Fibroblast of the conjunctiva (primary cell): ENCODE results near the gene CRYL1.

Experiments
- DNase-seq: peaks from one replicate; pipeline ENCODE4 v3.0.0-alpha.2; 2010; ENCODE audit warnings: low read depth

The CRYL1 gene

DNA sequence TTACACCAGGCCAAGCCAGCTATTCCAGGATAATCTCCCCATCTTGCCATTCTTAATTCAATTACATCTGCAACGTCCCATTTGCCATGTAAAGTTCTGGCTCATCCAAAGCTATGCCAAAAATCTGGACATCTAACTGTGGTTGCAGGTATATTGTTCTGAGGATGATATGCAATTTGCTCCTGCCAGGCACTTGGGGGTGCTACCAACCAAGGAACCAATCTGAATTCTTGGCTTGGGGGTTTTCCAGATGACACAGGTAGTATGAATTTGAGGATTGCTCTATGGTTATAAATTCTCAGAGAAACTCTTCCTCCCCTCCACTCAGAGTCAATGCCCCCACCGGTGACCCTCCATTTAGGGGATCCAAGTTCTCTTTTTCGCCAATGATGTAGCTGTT lies 33.0 kb downstream of the CRYL1 start:
- DNase-seq = peak; percentile 32

DNA sequence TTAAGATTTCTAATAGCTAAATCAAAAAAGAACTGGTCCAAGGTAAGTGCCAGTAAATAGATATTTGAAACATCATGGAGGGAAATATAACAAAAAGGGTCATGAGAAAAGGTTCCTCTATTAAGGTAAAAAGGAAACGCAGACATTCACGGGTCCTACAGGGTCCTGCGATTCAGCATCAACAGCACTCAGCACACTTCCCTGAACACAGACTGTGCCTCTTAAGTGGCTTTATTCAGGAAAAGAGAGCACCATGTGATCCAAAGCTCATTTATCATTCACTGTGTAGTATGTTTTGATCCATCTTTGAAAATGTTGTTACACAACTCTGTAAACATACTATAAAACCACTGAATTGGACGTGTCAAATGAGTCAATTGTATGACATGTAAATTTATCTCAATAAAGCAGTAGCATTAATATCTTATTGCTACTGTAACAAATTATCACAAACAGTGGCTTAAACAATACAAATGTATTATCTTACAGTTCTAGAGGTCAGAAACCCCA lies 33.7 kb downstream of the CRYL1 start:
- no peak for DNase-seq

DNA sequence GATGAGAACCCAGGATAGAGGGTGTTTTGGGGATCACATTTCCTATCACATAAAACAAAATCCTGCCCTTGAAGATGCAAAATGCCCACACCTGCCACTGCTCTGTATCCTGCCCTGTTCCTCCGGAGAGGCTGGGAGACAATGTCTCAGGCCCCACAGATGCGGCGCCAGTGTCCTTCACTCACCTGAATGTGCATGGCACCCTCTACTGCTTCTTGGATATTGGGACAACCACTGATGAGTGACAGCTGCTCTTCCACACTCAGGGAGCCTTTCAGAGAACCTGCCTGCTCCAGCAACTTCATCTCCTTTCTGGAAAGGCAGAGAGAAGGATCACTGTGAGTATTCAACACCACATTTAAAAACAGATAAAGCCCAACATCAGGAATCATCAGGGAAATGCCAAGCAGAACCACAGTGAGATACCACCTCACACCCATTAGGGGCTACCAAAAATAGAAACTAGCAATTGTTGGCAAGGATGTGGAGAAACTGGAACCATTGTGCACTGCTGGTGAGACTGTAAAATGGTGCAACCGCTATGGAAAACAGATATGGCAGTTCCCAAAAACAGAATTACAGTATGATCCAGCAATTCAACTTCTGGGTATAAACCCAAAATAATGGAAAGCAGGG lies 36.4 kb downstream of the CRYL1 start:
- DNase-seq = peak; percentile 13

DNA sequence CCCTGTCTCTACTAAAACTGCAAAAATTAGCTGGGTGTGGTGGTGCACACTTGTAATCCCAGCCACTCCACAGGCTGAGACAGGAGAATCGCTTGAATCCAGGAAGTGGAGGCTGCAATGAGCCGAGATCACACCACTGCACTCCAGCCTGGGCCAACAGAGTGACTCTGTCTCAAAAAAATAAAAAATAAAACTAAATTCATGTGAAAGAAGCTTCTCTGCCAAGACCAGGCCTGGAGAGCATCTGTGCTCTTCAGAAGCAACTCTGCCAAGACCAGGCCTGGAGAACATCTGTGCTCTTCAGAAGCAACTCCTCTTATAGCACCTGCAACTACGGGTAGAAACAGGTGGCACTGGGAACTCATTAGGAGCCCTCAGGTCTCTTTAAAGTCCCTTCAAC lies 37.7 kb downstream of the CRYL1 start:
- no peak for DNase-seq

DNA sequence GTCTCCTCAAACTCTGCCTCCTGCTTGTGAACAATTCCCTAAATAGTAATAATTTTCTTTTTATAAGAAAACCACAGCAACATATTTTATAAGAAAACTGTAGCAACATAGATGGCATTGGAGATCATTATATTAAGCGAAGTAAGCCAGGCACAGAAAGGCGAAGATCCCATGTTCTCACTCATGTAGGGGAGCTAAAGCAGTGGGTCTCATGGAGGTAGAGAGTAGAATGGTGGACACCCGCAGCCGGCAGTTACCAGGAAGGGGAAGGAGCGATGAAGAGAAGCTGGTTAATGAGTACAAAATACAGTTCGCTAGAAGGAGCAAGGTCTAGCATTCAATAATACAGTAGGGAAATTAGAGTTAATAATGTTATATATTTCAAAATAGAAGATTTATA lies 42.9 kb downstream of the CRYL1 start:
- DNase-seq = no peak

DNA sequence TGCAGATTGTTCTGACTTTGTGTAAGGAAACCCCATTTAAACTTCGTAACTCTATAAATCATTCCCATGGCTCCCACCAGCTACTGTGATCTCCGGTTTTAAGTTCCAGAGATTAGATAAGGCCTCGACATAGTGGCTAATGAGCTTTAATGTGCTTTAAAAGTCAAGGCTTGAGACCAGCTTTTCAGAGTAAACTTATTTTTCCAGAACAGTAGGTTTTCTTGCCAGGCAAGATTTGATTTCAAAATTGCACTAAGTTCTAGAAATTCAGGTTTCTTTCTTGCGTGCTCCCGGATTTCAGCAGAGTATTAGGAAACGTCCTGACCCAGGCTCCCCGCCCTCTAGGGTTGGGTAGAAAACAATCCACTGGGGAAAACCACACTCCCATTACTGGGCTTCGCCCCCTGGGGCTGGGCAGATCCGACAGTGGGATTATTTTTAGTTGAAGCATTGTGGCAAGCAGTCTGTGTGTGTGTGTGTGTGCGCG lies 43.3 kb downstream of the CRYL1 start:
- no peak for DNase-seq

DNA sequence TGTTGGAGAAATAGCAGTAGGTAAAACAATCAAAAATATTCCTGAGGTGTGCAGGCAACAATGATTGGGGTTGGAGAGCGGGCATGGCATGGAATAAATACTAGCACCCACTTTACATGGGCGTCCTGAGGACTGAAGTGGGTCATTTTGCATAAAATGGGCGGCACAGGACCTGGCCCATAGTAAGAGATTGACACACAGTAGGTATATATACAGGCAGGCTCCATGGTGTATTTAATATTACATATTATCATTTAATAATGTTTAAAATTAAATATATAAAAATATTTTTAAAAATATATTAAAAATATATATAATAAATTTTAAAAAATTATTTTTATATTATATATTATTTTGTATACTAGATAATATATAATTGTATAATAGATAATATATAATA lies 48.3 kb downstream of the CRYL1 start:
- no peak for DNase-seq

DNA sequence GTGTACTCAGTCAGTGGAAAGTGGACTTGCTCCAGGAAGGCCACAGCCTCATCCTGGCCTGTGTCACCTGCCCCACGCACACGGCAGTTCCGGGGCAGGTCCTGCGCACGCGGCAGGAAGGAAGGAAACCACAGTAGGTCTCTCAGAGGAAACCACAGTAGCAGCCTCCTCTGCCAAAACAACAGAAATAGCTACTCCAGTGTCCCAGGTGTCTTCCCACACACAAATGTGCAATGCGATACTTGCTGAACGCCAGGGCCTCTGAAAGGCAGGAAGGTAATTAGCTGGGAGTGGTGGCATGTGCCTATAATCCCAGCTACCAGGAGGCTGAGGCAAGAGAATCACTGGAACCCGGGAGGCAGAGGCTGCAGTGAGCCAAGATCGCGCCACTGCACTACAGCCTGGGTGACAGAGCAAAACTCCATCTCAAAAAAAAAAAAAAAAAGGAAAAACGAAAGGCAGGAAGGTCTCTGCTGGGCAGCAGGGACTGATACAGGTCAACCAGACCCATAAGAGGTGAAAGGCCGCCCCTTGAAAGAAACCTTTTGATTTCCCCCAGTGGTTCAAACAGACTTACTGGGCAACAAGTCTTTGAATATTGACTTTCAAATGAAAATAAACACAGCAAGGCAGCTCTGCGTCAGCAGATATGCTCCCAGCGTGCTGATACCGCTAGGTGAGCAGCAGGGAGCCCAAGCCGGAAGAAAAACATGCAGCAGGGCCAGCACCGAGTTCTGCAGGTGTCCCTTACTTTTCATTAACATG lies 49.5 kb downstream of the CRYL1 start:
- no peak for DNase-seq

DNA sequence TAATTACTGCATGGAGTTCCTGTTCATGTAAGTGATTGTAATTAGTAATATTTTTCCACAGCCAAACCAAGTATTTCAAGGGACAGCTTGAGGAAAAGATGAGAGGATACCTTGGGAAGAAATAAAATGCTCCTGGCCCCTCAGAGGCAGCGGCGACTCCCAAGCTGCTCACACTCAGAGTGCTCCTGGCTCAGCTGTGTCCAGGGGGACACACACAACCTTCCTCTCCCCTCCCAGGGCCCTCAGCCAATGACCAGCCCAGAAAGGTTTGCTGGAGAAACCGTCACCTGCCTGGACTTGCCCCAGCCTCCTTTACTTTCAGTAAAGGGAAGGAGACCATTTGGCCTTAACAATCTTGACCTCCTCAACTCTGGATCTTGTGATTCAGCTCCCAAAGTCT lies 51.1 kb downstream of the CRYL1 start:
- no peak for DNase-seq

DNA sequence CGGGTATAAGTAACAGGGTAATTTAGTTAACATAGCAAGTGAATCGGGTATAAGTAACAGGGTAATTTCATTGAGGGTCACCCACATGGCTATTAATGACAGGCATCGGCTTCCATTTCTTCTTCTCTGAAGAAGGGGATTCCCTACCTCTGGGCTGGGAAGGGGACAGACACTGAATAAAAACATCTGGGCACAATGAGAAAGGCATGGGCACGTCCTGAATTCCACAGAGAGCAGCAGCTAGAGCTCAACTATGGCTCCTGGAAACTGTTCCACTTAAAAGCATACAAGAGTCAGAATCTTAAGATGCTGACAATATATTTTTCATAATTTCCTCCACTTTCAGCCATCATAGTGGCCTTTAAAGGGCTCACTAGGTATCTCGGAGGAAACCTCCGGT lies 51.8 kb downstream of the CRYL1 start:
- DNase-seq = no peak

DNA sequence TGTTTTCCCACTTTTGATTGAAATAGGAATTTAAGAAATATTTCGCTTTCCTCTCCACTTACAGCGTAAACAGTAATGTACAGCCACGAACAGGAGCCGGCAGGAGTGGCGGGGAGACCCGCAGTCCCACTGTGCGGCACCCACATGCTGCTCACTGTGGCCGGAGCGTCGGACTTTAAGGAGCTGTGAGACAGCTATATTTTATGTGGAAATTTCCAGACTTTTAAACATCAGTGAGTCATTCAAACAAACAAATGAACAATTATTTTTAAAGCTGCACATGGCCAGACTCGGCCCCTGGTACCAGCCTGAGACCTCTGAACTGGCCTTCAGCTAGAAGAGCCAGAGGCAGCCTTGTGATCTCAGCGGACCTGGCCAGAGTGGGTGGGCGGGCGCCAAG lies 52.5 kb downstream of the CRYL1 start:
- no peak for DNase-seq

DNA sequence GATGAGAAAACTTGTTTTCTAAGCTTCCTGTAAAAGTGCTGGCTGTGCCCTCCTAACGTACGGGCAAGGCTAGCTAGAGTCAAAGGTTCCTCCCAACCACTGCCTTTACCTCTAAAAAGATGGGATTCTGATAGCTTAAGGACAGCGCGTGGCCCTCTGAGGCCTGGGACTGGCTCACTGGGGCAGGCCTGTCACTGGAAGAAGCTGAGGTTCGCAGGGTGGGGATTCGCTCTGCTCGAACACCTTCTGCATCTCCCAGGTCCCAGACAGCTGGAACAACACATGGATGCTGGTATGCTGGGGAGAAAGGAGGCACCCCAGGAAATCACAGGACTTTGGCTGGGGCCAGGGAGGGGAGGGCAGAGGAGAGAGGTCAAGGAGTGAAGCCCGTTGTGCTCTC lies 53.1 kb downstream of the CRYL1 start:
- DNase-seq = no peak

DNA sequence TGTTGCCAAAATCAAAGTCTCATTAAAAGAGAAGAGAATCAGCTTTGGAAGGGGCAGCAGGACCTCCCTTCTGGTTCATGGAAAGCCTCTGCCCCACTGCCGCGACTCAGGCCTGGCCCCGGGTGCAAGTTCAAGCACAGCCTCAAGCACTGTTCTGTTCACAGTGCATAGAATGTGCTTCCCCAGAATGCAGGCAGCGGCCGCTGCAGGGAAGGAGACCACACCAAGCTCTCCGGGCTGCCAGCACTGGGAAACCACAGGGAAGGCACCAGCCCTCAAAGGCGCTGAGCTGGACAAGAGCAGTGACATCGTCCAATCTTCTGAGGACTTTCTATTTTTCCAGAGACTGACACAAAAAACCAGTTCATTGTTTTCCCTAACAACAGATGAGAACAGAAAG lies 55.5 kb downstream of the CRYL1 start:
- DNase-seq = no peak

DNA sequence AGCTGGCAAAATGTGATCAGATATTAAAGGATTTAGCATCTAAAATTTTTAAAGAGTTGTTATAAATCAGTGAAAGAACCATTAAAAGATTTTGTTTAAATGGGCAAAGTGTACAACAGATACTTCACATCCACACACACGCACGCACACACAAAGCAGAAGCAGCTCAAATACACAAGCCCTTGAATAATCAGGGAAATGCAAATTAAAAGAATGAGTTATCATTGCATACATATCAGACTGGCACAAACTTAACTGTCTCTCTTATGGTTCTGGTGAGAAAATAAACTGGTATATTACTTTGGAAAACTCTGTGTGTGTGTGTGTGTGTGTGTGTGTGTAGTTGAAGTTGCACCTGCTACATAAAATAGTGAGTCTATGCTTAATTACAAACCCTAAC lies 59.3 kb downstream of the CRYL1 start:
- no peak for DNase-seq

DNA sequence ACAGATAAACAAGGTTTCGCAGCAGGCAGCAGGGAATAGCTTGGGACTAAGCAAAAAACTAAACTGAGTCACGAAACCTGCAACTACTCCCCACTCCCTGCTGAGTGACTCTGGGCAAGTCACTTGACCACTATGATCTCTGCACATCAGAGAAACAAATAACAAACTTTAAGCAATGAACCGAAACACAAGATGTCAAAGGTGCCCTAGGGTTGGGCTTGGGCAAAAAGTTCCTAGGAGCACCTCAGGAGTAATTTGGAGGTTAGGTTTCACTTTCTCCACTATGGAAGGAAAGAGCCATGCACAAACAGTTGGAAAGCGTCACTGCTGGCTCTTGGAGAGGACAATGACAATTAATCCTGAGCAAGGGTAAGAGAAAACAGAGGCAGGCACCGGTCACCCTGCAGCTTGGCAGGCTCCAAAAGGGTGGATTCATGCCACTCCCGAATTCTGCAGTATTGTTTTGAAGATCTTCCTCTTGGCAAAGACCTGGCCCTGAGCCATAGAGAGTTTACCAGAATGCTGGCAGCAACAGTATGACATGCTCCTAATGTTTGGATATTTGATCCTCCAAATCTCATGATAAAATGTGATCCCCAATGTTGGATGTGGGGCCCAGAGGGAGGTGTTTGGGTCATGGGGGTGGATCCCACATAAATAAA lies 60.3 kb downstream of the CRYL1 start:
- DNase-seq = no peak

DNA sequence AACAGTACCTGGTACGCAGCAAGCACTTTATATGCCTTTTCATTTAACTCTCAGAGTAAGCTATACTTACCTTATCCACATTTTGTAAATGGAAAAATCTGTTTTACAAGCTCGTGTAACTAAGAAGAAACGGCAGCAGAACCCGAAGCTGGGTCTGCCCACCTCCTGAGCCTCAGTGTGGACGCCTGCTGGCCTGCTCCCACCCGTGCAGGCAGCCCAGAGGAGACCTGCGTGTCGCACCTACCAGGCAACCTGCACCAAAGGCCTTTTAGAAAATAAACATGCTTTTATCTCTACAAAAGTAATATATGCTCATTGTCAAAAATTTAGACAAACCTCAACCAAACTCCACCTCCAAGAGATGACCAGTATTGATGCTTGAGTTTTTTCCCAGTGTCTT lies 62.7 kb downstream of the CRYL1 start:
- no peak for DNase-seq

DNA sequence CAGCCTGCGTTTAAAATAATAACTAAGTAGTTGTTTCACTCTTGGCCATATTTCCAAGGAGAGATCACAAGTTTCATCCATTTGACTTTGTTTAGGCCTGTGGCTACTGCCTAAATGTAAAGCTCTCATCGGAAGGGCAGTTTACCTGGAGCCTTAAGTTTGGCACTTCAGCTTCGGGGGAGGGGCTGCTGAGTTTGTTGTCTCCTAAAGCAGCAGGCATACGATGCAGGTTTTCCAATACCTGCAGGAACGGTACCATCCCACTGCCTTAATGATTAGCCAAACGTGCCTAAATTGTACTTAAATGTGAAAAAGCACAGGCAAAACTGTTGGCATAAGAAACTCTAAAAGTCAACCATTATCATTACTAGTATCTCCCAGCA lies 63.1 kb downstream of the CRYL1 start:
- no peak for DNase-seq

DNA sequence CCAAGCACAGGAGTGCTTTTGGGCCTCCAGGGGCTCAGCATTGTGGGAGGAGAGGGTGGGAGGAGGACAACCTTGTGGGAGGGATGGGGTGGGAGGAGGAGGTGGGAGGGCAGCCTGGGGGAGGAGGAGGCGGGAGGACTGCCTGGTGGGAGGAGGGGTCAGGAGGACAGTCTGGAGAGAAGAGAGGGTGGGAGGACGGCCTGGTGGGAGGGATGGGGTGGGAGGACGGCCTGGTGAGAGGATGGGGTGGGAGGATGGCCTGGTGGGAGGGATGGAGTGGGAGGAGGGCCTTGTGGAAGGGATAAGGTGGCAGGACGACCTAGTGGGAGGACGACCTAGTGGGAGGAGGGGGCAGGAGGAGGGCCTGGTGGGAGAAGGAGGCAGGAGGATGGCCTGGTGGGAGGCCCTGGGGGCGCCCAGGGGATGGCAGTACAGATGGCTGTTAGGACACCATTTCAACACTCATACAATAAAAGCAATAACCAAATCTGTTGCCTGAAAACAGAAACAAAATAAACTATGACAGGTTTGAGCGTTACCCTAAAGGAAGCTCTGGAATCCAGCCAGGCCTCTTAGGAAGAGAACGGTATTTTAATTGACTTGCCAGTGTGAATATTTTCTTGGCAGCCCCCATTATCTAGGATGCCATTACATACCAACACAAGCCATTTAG lies 63.7 kb downstream of the CRYL1 start:
- DNase-seq = no peak

DNA sequence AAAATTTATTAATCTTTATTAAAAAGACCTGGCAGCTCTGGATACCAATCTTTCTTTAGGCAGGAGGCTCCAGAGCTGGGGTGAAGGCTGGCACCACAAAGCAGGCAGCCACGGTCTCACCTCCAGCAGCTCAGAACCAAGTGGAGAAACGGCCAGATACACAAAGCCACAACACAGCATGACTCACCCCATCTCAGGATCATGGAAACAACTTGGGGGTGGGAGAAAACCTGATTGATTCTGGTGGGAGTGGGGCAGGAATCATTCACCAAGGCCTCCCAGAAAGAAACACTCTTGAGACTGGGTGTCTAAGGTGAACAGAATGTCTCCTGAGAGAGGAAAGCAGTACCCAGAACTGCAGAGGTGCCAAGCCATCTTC lies 64.2 kb downstream of the CRYL1 start:
- no peak for DNase-seq

DNA sequence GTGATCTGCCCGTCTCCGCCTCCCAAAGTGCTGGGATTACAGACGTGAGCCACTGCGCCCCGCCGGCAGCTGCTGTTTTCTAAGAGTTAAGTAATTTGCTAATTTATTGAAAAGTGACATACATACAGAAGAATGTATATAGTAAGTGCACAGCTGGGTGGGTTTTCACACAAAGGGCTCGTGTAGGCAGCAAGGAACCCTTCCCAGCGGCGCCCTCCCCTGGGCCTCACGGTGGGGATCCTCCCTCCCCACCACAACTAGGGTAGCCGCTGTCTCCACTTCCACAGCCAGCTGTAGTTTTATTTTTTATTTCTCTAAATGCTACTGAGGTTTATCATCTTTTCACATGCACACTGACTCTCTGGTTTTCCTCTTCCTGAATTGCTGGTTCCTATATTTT lies 64.9 kb downstream of the CRYL1 start:
- no peak for DNase-seq

DNA sequence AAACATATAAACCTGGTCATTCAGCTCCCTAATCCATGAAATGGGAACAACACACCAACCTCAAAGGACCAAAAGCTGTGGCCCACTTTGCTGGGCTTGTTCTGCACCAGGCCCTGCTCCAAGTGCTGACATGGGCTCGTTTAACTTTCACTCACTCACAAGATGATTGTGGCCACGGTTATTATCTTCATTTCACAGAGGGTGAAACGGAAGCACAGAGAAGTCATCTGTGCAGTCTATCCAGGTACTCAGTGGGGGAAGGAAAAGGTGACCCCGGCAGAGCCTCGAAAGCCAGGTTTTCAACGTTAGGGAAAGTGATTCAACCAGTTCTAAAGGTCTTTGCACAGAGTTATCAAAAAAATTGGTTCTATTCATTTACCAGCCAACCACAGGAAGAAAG lies 68.0 kb downstream of the CRYL1 start:
- DNase-seq = no peak

DNA sequence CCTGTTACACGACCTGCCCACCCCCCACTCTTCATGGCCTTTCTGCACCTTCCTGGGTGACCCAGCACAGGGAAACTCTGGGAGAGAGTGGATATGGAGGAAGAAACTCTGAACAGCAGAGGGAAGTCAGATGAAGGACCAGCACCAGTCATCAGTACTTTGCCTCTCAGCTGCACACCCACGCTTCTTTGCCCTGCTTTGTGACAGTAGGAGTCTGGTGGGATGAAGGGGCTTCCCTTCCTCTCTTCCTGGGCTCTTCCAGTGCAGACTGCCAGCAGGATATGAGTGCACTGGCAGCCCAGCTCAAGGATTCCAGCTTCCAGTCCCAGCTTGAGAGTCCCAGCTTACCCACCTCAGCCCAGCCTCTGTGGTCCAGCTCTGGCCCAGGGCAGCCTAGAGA lies 68.9 kb downstream of the CRYL1 start:
- DNase-seq = no peak

DNA sequence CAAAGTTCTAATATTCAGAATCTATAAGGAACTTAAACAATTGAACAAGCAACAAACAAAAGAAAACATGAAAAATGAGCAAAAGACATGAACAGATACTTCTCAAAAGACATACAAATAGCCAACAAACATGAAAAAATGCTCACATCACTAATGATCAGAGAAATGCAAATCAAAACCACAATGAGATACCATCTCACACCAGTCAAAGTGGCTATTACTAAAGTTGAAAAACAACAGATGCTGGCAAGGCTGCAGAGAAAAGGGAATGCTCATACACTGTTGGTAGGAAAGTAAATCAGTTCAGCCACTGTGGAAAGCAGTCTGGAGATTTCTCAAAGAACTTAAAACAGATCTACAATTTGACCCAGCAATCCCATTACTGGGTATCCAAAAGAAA lies 74.3 kb downstream of the CRYL1 start:
- no peak for DNase-seq
